Measurements from ENCODE around the gene ALOX15B.

DNA sequence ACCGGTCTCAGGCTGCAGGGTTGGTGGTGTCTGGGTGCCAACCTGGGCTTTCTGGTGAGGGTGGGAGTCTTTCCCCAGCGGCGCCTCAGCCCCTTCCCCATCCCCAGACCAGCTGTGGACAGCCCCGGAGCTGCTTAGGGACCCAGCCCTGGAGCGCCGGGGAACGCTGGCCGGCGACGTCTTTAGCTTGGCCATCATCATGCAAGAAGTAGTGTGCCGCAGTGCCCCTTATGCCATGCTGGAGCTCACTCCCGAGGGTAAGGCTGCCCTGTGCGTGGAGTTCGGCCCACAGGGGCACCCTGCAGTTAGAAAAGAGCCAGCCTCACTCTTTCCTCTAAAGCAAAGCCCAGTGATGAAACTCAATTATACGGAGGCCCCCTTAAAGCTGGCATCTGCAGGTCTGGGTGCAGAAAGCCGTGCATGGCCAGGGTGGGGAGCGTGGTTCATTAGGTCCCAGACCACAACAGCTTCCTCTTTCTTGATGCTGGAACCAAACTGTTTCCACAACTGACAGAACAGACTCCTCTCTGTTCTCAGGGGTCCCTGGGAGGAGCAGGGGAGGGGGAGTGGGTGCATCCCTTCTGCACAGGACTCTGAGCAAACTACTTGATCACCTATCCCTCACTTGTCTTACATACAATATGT lies 25.7 kb upstream of the ALOX15B start:
- TF ChIP-seq, protein P1, sequence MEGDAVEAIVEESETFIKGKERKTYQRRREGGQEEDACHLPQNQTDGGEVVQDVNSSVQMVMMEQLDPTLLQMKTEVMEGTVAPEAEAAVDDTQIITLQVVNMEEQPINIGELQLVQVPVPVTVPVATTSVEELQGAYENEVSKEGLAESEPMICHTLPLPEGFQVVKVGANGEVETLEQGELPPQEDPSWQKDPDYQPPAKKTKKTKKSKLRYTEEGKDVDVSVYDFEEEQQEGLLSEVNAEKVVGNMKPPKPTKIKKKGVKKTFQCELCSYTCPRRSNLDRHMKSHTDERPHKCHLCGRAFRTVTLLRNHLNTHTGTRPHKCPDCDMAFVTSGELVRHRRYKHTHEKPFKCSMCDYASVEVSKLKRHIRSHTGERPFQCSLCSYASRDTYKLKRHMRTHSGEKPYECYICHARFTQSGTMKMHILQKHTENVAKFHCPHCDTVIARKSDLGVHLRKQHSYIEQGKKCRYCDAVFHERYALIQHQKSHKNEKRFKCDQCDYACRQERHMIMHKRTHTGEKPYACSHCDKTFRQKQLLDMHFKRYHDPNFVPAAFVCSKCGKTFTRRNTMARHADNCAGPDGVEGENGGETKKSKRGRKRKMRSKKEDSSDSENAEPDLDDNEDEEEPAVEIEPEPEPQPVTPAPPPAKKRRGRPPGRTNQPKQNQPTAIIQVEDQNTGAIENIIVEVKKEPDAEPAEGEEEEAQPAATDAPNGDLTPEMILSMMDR (IDR thresholded peaks at IDR 0.05; ENCODE audit: insufficient read depth, low read length, poor library complexity, severe bottlenecking): no peak
- no peak for TF ChIP-seq EZH2phosphoT487 (conservative IDR thresholded peaks at IDR 0.05; ENCODE audit: low read length)
